Measurements from ENCODE around the gene POLA2. TPM values are rescaled to one million over a fixed set of nuclear protein-coding genes. Genes with fewer than 3 reads are reported as not detected.

The POLA2 gene
- total and polyA plus RNA-seq, 11 donors, result 3.2 to 9.0 (median 4.3) TPM

DNA sequence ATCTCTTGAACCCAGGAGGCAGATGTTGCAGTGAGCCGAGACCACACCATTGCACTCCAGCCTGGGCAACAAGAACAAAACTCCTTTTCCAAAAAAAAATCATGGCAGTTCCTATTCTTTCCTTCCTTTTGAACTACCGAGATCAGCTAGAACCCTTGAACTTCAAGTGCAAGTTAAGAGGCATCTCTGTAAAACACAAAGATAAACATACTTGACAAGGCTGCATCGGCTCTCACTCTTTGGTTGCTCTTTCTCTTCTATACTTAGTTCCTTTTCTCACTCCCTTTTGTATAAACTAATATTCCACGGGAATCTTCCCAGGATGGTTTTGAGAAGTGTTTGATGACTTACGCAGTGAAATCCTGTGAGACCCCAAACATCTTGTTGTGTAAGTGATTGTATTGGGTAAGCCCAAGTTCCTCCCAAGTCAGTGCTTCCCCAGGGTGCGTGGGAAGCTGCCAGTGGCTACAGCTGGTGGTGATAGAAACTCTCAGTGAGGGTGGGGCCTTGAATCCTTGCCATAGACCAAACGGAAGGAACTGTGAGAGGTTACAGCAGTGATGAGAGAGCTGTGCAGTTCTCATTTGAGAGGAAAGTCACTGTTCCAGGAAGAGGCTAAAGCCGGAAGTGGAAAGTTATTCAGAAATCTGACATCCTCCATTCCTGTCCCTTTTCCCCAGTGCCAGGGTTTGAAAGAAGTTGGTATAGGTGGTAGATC lies 28.8 kb downstream of the POLA2 start:
- Histone ChIP-seq H3K4me3 (peak overlapping the region in 3 of 12 donors; percentile 5 to 18 (median 7)), H3K9me3 (no peaks in the 10 kb centered on the region), H3K4me1 (peaks cover 6 to 67% (median 44%) of the 10 kb centered on the region in 12 donors), H3K36me3 (peaks cover 0 to 59% (median 9%) of the 10 kb centered on the region in 9 donors), H3K27me3 (no peaks in the 10 kb centered on the region), H3K27ac (peak overlapping the region; percentile 69 to 92 (median 80))
- intact Hi-C loops (cut with DNase I), result no loop called here
- 19 to 34% (median 23%) methylated on average over 8 of the region's 8 CpGs for WGBS, 4 donors
- TF ChIP-seq, protein P1, sequence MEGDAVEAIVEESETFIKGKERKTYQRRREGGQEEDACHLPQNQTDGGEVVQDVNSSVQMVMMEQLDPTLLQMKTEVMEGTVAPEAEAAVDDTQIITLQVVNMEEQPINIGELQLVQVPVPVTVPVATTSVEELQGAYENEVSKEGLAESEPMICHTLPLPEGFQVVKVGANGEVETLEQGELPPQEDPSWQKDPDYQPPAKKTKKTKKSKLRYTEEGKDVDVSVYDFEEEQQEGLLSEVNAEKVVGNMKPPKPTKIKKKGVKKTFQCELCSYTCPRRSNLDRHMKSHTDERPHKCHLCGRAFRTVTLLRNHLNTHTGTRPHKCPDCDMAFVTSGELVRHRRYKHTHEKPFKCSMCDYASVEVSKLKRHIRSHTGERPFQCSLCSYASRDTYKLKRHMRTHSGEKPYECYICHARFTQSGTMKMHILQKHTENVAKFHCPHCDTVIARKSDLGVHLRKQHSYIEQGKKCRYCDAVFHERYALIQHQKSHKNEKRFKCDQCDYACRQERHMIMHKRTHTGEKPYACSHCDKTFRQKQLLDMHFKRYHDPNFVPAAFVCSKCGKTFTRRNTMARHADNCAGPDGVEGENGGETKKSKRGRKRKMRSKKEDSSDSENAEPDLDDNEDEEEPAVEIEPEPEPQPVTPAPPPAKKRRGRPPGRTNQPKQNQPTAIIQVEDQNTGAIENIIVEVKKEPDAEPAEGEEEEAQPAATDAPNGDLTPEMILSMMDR (IDR thresholded peaks at IDR 0.05), result no peak
- TF ChIP-seq POLR2A (IDR thresholded peaks at IDR 0.05), result no peak
- DNase-seq, result peak; percentile 92 to 96 (median 95)
- ATAC-seq, result peak; percentile 83 to 94 (median 90)

DNA sequence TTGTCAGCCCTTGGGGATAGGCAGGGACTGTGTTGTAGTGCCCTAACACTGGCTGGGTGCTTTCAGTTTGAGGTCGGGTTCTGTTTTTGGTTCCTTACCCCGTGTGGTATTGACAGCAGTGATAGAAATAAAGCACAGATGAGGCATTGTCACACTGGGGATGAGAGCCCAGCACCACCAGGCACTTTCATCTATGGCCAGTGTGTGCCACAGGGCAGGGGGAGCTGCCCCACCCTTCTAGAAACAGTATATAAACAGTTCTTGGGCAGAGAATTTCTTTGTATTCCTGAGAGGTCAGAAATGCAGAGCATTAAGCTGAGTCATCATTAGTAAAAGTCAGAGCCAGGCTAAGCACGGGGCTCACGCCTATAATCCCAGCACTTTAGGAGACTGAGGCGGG lies 29.9 kb downstream of the POLA2 start:
- H3K27me3 ChIP-seq, result no peaks in the 10 kb centered on the region
- H3K4me1 ChIP-seq, result peaks cover 6 to 75% (median 49%) of the 10 kb centered on the region in 12 donors
- H3K36me3 ChIP-seq, result peaks cover 0 to 62% (median 12%) of the 10 kb centered on the region in 9 donors
- H3K27ac ChIP-seq, result peak overlapping the region; percentile 69 to 92 (median 80)
- peak overlapping the region in 4 of 12 donors; percentile 2 to 20 (median 4) for H3K4me3 ChIP-seq
- ATAC-seq (peak in 3 of 4 donors; percentile 13 to 36 (median 26)), DNase-seq (no peak)
- intact Hi-C loops (cut with DNase I), result no loop called here
- WGBS, 4 donors, result 41 to 52% (median 48%) methylated on average over 5 of the region's 5 CpGs
- no peak for TF ChIP-seq POLR2A (IDR thresholded peaks at IDR 0.05)
- TF ChIP-seq, protein P1 (IDR thresholded peaks at IDR 0.05), result no peak
- no peaks in the 10 kb centered on the region for H3K9me3 ChIP-seq

DNA sequence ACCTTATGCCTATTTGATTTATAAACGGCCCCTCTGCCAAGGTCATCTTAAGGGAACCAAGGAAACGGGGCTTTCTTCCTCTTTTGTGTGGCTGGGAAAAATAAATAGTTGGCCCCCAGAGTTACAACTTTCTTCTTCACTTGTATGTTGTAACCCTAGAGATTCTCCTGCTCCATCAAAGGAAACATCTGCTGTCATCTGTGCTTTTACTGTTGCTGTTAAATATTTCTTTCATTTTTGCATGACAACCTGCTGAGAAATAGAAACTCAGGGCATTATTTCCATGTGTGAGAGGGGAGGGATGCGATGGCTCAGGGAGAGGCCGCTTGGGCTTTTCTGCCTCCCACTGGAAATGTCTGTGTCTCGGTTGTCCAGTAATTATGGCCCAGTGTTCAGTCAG lies 31.1 kb downstream of the POLA2 start:
- peaks cover 6 to 88% (median 61%) of the 10 kb centered on the region in 12 donors for H3K4me1 ChIP-seq
- no peaks in the 10 kb centered on the region for H3K9me3 ChIP-seq
- no peak overlapping the region for H3K4me3 ChIP-seq
- WGBS, 4 donors, result 74 to 81% (median 80%) methylated on average over 5 of the region's 5 CpGs
- peak overlapping the region; percentile 28 to 92 (median 80) for H3K27ac ChIP-seq
- ATAC-seq, result no peak
- H3K27me3 ChIP-seq, result no peaks in the 10 kb centered on the region
- no peak for DNase-seq
- H3K36me3 ChIP-seq, result peaks cover 0 to 51% (median 12%) of the 10 kb centered on the region in 9 donors
- intact Hi-C loops (cut with DNase I), result loop anchor here in 1 of 10 donors (1.0 kb wide), 1 partner anchor 21 kb away; the partner anchor contains the start of gene CDC42EP2
- TF ChIP-seq, protein P1 (IDR thresholded peaks at IDR 0.05), result no peak
- TF ChIP-seq POLR2A (IDR thresholded peaks at IDR 0.05), result no peak

DNA sequence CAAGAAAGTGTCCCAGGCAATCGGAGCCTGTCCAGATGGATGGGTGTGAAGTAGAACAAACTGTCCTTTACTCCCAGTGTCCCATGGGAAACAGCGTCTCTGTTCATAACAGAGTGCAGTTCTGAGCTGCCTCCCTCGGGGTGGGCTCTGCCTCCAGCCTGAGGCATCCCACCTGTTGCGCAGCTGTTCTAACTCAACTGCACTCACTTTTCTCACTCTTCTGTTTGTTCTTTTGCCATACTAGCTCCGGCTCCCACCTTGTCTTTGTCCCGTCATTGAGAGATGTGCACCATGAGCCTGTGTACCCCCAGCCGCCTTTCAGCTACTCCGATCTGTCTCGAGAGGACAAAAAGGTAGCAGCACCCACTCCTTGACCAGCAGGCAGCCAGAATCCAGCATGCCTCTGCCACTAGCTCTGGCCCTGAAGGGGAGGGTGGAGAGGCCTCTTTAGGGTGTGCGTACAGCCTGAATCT lies 32.2 kb downstream of the POLA2 start:
- Histone ChIP-seq H3K4me1 (peaks cover 6 to 94% (median 70%) of the 10 kb centered on the region in 12 donors), H3K9me3 (no peaks in the 10 kb centered on the region), H3K4me3 (peak overlapping the region in 2 of 12 donors; percentile 20 to 24), H3K36me3 (peaks cover 0 to 41% (median 12%) of the 10 kb centered on the region in 9 donors), H3K27ac (peak overlapping the region; percentile 28 to 92 (median 79)), H3K27me3 (no peaks in the 10 kb centered on the region)
- peak in 4 of 5 donors; percentile 57 to 89 (median 74) for DNase-seq
- ATAC-seq, result peak; percentile 21 to 42 (median 37)
- TF ChIP-seq POLR2A (IDR thresholded peaks at IDR 0.05), result no peak
- TF ChIP-seq, protein P1 (IDR thresholded peaks at IDR 0.05), result no peak
- WGBS, 4 donors, result 76 to 84% (median 80%) methylated on average over 10 of the region's 10 CpGs
- intact Hi-C loops (cut with DNase I), result loop anchor here in 1 of 10 donors (1.0 kb wide), 1 partner anchor 20 kb away; the partner anchor contains the start of gene CDC42EP2

Measured in heart left ventricle (tissue), 16 donors.